Type B pancreatic cell (in vitro differentiated cells): ENCODE results near the gene AFF1. TPM values are rescaled to one million over a fixed set of nuclear protein-coding genes. Genes with fewer than 3 reads are reported as not detected.

ENCODE experiments used
- DNase-seq: peaks from one replicate; pipeline ENCODE4 v3.0.0; 2021; ENCODE audit warnings: mixed read lengths; ENCODE audit not compliant: unreplicated experiment; ENCODE audit errors: extremely low spot score
- H3K27ac Mint-ChIP-seq: 2 replicates; pipeline ENCODE4 v1.8.0; 2021; ENCODE audit warnings: mild to moderate bottlenecking, mixed read lengths
- H3K27me3 Mint-ChIP-seq: 2 replicates; pipeline ENCODE4 v1.8.0; 2021; ENCODE audit warnings: mixed read lengths
- H3K36me3 Mint-ChIP-seq: 2 replicates; pipeline ENCODE4 v1.8.0; 2021; ENCODE audit warnings: mixed read lengths
- H3K4me1 Mint-ChIP-seq: one replicate; pipeline ENCODE4 v1.8.0; 2021; ENCODE audit warnings: mixed read lengths; ENCODE audit not compliant: unreplicated experiment
- H3K4me3 Mint-ChIP-seq: 2 replicates; pipeline ENCODE4 v1.8.0; 2021; ENCODE audit warnings: mild to moderate bottlenecking, mixed read lengths
- H3K9me3 Mint-ChIP-seq: 2 replicates; pipeline ENCODE4 v1.8.0; 2021; ENCODE audit warnings: mixed read lengths
- total RNA-seq: library from RNA; stranded (reverse); gene quantifications from 2 replicates; pipeline ENCODE4 v1.2.1, GENCODE V29; 2021; ENCODE audit warnings: low replicate concordance
- TF ChIP-seq, protein P1 (sequence below): fragments of 200-600 bp; sonication (generic); conservative IDR thresholded peaks from 2 replicates; pipeline ENCODE4 v1.5.0; 2021; ENCODE audit warnings: antibody characterized with exemption, mild to moderate bottlenecking

AFF1 gene
- total RNA-seq, 1 donor from 2014 or later, result 39.7 TPM

DNA sequence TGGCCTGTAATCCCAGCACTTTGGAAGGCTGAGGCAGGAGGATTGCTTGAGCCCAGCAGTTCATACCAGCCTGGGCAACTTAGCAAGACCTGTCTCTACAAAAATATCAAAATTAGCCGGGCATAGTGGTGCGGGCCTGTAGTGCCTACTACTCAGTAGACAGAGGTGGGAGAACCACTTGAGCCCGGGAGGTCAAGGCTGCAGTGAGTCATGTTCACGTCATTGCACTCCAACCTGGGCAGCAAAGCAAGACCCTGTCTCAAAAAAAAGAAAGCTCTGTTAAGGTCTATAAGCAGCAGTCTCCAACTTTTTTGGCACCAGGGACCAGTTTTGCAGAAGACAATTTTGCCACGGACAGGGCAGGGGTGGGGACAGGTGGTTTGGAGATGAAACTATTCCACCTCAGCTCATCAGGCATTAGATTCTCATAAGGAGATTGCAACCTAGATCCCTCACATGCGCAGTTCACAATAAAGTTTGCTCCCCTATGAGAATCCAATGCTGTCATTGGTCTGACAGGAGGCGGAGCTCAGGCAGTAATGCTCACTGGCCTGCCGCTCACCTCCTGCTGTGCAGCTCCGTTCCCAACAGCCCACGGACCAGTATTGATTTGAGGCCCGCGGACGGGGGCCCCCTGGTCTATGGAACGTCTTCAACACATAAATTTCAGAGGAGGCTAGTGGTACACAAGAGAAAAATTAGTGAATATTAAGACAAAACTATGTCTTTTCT, 217.7 kb downstream of the AFF1 start:
- H3K27me3 Mint-ChIP-seq, result no peaks in the 10 kb centered on the region
- H3K36me3 Mint-ChIP-seq, result no peaks in the 10 kb centered on the region
- H3K4me3 Mint-ChIP-seq, result no peak overlapping the region
- no peak overlapping the region for H3K27ac Mint-ChIP-seq
- H3K4me1 Mint-ChIP-seq, result peaks cover 19% of the 10 kb centered on the region
- DNase-seq, result no peak
- H3K9me3 Mint-ChIP-seq, result no peaks in the 10 kb centered on the region
- TF ChIP-seq, protein P1, sequence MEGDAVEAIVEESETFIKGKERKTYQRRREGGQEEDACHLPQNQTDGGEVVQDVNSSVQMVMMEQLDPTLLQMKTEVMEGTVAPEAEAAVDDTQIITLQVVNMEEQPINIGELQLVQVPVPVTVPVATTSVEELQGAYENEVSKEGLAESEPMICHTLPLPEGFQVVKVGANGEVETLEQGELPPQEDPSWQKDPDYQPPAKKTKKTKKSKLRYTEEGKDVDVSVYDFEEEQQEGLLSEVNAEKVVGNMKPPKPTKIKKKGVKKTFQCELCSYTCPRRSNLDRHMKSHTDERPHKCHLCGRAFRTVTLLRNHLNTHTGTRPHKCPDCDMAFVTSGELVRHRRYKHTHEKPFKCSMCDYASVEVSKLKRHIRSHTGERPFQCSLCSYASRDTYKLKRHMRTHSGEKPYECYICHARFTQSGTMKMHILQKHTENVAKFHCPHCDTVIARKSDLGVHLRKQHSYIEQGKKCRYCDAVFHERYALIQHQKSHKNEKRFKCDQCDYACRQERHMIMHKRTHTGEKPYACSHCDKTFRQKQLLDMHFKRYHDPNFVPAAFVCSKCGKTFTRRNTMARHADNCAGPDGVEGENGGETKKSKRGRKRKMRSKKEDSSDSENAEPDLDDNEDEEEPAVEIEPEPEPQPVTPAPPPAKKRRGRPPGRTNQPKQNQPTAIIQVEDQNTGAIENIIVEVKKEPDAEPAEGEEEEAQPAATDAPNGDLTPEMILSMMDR, result no peak

DNA sequence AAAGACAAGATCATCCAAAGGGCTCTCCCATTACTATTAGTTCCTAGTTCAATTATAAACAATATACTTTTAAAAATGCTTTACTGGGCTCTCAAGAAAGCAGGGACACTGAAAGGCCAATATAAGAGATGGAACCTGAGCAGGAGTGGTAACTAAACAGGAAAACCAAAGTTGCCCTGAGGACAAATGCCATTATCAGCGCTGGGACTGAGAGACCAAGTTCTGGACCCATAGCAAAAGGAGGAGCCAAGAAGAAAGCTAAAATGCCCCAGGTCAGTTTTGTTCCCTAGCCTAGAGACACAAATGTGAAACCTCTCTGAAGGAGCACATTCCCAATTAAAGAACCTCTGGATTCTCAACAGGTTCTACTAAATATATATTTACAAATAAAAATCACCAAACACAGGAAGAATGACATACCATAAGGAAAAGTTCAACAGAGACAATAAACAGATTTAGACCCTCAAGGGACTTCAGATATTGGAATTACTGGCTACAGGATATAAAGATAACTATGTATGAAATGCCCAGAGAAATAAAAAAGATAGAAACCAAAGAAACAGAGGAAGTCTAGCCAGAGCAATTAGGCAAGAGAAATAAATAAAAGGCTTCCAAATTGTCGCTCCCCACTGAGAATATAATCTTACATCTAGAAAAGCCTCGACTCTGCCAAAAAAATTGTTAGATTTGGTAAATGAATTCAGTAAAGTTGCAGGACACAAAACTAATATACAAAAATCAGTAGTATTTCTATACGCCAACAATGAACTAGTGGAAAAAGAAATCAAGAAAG, 218.5 kb downstream of the AFF1 start:
- no peaks in the 10 kb centered on the region for H3K9me3 Mint-ChIP-seq
- no peaks in the 10 kb centered on the region for H3K27me3 Mint-ChIP-seq
- TF ChIP-seq, protein P1, result no peak
- no peak overlapping the region for H3K27ac Mint-ChIP-seq
- DNase-seq, result no peak
- H3K4me1 Mint-ChIP-seq, result peaks cover 19% of the 10 kb centered on the region
- H3K4me3 Mint-ChIP-seq, result no peak overlapping the region
- no peaks in the 10 kb centered on the region for H3K36me3 Mint-ChIP-seq

DNA sequence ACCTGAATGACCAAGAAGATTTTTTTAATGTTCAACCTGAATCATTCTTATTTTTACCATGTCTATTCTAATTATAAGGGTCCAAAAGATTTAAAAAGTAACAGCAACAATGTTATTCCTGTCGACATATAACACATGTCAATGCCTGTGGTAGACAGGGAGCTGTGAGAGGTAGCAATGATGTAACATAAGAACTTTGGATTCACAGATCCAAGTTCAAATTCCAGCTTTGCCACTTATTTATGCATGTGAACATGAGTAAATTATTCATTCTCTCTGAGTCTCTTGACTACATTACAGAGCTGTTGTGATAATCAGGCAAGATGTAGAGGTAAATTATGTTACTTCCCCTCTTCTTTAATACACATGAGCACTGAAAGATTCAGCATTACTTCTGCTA, 231.1 kb downstream of the AFF1 start:
- Mint-ChIP-seq H3K4me3 (no peak overlapping the region), H3K9me3 (no peaks in the 10 kb centered on the region), H3K27me3 (no peaks in the 10 kb centered on the region), H3K36me3 (peaks cover 25% of the 10 kb centered on the region), H3K4me1 (no peaks in the 10 kb centered on the region), H3K27ac (no peak overlapping the region)
- TF ChIP-seq, protein P1, result no peak
- DNase-seq, result no peak

DNA sequence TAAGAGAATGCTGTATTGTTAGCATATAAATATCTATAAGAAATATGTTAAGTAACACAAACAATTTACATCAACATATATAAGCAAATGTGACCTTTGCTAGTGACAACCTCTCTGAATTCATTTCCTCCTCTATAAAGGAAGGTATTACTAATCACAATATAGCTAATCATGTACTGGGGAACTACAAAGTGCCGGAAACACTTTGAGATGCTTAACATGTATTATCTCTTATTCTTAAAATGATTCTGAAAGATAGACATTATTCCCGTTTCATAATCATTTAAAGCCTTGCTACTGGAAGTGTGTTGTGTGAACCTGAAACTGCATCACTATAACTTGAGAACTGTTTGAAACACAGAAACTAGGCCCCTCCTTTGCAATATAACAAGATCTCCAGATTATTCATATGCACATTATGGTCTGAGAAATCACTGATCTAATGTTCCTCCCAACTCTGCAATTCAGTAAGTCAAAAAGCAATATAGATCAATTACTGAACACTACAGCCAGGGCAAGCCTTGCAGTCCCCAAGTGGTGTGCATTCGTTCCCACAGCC, 231.6 kb downstream of the AFF1 start:
- no peaks in the 10 kb centered on the region for H3K27me3 Mint-ChIP-seq
- no peak for DNase-seq
- H3K4me3 Mint-ChIP-seq, result no peak overlapping the region
- no peaks in the 10 kb centered on the region for H3K4me1 Mint-ChIP-seq
- no peaks in the 10 kb centered on the region for H3K9me3 Mint-ChIP-seq
- H3K27ac Mint-ChIP-seq, result no peak overlapping the region
- H3K36me3 Mint-ChIP-seq, result peaks cover 23% of the 10 kb centered on the region
- TF ChIP-seq, protein P1, result no peak

DNA sequence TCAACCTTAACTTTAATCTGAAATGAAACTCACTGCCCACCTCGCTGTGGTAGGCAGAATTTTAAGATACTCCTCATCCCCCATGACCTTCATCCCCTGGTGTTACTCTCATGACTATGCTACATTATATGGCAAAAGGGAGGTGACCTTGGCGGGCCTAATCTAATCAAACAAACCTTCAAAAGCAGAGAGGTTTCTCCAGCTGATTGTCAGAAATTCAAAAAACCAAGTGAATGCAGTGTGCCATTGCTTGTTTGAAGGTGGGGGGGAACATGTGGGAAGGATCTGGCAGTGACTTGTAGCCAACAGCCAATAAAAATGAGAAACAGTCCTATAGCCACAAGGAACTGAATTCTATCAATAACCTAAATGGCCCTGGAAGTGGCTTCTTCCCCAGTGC, 237.1 kb downstream of the AFF1 start:
- Mint-ChIP-seq H3K4me3 (no peak overlapping the region), H3K9me3 (no peaks in the 10 kb centered on the region), H3K27me3 (no peaks in the 10 kb centered on the region), H3K4me1 (no peaks in the 10 kb centered on the region), H3K27ac (no peak overlapping the region), H3K36me3 (peaks cover 10% of the 10 kb centered on the region)
- no peak for DNase-seq
- TF ChIP-seq, protein P1, result no peak
